Stimulated activated CD8-positive, alpha-beta memory T cell treated with anti-CD3 and anti-CD28 coated beads, Interleukin-4, amount 100 ng/mL, for 1 hour (primary cell): ENCODE data around the gene CD79B.

Experiments used
- DNase-seq, 2 donors: peaks; one replicate each; pipeline ENCODE4 v3.0.0-alpha.2; 2020; ENCODE audit warnings: low read depth in 2 of 2, low spot score in 1 of 2

Gene CD79B

DNA sequence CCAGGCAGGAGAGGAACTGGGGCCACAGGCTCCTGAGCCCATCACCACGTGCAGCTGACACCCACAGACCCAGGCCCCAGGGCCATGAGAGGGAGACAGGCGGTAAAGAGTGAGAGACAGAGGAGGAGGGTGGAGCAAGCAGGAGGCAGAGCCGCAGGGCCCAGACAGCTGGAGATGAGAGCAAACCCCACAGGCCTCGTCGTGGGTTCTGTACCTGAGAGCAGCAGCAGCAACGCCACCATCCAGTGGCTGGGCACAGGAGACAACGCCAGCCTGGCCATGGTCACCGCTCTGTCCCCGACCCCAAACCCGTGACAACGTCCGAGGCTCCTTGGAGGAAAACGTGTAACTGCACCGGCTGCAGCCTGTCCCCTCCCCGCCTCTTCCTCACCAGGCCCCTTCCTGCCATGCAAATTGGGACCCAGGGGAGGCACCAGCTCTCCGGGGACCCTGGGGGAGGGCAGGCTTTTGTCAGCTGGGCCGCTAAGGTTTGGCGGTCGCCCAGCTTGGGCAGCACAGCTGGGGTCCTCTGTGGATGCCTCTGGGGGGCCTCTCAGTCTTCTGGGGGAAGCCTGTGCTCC, at the start of gene CD79B:
Gene CD79B (minus strand): TSS at position 351 of the 581 bp plus-strand sequence. CDS start 70 bp downstream, at position 281.
- DNase-seq: no peak

DNA sequence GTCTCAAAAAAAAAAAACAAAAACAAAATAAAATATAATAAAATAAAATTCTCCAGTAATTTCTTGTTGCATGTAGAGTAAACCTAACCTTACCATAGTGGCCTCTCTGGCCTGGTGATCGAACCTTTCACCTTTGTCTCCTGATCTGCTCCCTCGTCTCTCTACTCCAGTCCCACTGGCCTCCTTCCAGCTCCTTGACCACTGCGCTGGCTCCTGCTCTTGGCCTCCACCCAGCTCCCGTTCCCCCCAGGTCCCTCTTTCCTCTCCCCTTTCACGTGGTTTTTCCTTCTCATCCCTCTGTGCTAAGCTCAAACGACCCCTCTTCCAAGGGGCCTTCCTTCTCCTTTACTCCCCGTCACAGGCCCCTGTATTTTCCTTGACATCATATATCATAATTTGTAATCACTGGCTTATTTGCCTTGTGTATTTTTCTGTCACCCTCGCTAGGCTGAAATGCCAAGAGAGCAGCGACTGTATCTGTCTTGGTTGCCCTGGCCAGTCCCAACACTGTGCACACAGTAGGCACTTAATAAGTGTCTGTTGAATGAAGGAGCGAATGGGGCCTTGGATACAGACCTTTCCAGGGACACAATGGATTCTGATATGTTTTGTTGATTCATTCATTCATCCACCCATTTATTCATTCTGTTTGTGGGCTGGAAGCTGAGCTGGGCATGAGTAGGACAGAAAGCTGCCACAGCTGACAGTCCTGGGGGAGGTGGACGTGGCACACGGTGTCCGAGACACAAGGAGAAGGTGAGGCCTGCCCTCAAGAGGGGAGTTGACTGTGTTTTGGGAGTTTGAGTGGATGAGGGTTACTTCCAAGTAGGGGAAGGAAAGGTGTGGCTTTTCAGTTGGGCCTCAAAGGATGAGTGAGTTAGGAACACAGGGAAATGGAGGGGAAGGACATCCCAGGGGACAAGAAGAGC, 46.4 kb upstream of the CD79B start:
- DNase-seq: no peak

DNA sequence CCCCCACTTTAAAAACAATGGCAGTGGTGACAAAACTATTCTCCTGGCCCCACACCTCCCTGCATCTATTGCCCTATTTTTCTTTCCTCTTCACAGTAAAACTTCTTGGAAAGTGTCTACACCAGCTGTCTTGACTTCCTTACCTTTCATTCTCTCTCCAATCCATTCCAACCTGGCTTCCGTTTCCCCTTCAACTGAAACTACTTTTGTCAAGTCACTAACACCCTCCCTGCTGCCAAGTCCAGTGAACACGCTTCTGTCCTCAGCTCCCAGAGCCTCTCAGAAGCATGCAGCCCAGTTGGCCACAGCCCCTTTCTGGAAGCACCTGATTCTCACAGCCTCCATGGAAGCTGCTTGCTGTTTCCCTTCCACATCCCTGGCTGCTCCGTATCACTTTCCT, 44.6 kb upstream of the CD79B start:
- DNase-seq: no peak

DNA sequence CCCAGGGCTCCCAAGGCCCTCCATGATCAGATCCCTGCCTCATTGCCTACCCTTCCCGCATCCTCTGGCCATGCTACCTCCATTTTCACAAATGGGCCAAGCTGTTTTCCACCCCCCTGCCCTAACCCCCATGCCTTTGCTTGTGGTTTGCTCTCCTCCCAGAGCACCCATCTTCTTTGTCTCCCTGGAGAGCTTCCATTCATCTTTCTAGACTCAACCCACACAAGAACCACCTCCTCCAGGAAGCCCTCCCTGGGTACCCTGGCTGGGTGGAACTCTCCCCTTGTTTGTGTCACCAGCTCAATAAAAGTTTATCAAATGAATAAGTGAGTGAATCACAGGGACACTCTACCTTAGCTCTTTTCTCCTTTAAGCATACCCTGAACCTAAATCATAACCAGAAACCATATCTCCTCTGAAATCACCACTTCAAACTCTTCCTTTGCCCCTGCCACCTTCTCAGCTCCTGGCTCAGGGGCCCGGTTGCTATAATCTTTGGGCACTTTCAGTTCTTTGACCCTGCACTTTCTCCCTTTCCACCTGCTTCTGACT, 43.5 kb upstream of the CD79B start:
- no peak for DNase-seq

DNA sequence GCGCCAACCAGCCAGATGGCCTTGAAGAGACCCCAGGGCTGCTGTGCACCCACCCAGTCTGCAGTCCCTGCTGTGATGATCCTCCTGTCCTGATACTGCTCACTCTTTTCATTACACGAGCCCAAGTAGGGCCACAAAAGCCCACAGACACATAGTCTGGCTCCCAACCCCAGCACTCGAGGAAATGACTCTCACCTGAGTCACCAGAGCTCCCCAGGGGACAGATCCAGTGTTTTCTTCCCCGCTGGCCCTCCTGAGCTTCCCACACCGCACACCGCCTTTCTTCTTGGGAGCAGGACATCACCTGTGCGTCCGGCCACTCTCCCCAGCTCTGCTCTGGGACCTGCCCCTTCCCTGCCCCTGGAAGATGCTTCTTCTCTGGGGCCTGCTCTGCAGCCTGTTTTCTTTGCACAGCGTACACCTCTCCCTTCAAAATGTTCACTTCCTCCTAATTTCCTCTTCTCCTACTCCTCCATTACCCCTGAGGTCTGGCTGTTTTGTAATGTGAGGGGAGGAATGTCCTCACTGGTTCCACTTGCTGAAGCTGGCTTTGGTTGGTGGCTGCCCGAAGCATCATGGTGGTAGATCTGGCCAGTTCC, 42.6 kb upstream of the CD79B start:
- no peak for DNase-seq

DNA sequence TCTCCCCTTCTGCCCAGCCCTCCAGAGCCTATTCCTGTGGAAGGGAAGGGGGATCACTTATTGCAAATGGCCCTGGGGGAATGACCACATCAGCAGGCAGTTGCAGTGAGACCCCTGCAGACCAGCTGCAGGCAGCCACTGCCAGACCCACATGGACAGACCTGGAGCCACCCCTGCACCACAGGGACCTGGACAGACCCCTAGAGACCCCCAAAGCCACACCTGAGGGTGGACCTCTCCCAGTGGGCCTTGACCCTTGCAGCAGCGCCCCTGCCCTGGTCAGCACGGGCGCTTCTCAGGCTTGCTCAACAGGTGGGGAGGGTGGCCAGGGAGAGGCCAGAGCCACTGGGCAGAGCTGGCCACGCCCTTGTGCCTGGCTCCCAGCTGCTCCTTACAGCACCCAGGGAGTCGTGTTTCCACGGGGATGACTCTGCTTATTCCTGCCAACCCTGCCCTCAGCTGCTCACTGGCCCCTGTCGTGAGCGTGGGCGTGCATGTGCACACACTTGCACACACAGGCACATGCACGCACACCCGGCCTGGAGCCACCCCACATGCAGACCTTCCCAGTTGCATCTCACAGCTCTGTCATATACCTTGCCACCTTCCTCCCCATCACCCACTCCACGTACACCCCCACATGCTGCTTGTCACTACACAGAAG, 41.9 kb upstream of the CD79B start:
- DNase-seq: no peak

DNA sequence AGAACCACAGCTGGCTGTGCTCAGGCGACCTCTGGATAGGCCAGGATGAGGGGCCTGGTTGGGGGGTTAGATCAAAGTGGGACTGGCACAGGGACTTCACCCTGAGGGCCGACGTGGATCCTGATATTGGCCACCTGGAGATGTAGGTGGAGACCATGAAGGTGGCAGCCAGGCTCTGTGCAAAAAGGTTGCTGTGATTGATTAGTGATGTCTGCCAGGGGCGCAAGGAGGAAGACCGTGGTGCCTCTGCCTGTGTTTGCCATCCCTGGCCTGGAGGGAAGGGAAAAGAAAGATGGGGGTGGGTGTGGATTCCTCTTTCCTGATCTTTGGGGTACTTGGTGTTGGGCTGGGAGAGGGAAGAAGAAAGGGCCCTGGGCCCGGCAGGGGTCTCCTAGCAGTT, 41.1 kb upstream of the CD79B start:
- DNase-seq: no peak

DNA sequence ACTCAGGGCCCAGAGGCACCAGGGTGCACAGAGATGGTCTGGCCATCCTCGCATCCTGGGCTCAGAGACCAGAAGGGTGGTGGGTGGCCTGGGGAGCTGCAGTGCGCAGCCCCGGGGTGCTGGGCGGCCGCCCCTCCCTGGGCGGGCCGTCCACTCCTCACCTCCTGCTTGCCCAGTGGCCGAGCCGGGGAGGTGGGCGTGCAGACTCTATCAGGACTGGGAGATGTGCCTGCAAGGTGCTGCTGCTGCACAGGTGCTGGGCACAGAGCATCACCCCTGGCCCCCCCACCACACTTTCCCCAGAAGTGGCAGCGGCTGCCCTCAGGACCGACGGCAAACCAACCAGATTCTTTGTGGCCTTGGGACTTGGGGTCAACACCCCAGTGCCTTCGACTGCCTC, 40.7 kb upstream of the CD79B start, which contains the start of gene SCN4A:
Gene SCN4A (minus strand): TSS at position 123 of the 400 bp plus-strand sequence. CDS start 77 bp downstream, at position 46.
- DNase-seq: no peak

DNA sequence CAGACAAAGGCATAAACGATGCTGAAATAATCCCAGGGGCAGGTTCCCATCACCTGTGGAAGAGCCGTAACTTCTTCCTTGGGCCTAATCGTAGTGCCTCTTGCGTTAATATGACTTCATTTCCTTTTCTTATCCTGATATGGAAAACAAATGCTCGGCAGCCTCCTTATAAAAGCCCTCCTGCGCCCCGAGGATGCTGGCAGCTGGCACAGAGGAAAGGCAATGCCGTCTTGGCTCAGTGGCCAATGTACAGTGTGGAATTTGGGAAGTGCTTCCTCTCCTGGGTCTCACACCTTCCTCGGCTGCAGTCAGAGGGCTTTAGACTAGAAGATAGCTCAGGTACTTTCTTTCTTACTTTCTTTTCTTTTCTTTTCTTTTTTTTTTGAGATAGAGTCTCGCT, 37.1 kb upstream of the CD79B start:
- DNase-seq: no peak

DNA sequence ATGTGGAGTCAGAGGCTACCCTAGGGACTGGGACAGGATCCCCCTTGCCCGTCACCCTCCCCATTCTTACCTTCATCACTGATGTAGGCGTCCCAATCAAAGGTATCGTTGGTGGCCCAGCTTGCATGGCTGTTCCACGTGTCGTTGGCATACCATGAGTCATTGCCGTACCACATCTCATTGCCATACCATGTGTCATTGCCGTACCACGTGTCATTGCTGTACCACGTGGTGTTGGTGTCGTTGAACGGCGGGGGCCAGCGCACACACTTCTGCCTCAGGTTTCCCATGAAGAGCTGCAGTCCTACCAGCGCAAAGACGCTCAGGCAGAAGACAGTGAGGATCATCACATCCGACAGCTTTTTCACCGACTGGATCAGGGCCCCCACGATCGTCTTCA, 35.8 kb upstream of the CD79B start:
- DNase-seq: no peak

DNA sequence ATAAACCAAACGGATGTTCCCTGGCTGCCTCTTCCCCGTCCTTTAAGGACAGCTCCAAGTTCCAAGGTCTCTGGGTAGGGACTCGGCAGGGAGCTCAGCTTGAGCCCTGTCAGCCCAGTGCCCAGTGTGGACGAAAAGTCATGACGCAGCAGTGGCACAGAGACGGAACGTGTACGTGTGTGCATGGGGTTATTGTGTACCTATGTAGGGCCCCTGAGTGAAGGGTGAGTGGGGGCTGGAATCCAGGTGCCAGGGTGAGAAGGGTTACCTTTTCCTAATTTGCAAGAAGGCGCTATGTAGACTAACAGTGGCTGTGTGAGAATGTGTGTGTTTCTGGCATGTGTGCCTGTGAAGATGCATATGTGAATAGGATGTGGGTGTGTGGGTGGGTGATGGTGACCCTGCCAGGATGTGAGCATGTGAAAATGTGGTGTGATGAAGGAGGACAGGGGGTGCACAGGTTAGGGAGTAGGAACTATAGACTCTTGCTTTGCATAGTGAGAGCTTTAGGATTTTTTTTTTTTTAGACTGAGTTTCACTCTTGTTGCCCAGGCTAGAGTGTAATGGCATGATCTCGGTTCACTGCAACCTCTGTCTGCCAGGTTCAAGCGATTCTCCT, 34.6 kb upstream of the CD79B start:
- DNase-seq: no peak

DNA sequence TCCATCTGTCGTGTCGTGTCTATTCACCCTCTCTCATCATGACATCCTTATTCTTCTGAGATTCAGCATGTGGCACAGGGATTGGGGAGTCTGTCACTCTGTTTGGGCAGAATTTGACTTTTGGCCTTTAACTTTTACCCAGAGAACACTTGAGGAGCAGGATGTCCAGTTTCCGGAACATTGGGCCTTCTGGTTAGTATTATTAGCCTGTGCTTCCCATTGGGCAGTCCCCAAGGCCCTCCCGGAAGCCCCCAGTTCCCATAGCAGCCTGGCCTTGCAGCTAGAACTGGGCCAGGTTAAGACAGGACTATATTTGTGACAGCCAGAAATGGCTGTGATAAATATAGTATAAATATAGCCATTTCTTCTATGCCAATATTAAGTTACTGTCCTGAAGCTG, 31.0 kb upstream of the CD79B start:
- no peak for DNase-seq

DNA sequence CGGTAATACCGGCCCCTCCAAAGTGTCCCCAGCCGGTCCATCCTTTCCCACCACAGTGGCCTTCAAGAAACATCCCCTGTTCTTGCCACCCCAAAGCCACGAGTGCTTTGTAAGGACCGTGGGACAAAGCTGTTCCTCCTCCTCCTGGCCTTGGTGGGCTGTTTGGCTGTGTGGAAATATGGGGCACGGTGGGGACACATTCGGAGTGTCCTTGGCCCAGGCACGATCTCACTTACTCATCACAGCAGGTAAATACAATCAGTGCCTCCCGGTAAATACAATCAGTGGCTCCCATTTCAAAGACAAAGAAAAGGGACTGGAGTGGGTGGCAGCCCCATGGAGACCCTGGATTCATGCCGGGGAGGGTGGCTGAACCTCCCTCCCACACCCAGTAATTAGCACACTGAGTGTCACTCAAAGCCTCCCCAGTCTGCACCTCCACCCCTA, 30.2 kb upstream of the CD79B start:
- no peak for DNase-seq

DNA sequence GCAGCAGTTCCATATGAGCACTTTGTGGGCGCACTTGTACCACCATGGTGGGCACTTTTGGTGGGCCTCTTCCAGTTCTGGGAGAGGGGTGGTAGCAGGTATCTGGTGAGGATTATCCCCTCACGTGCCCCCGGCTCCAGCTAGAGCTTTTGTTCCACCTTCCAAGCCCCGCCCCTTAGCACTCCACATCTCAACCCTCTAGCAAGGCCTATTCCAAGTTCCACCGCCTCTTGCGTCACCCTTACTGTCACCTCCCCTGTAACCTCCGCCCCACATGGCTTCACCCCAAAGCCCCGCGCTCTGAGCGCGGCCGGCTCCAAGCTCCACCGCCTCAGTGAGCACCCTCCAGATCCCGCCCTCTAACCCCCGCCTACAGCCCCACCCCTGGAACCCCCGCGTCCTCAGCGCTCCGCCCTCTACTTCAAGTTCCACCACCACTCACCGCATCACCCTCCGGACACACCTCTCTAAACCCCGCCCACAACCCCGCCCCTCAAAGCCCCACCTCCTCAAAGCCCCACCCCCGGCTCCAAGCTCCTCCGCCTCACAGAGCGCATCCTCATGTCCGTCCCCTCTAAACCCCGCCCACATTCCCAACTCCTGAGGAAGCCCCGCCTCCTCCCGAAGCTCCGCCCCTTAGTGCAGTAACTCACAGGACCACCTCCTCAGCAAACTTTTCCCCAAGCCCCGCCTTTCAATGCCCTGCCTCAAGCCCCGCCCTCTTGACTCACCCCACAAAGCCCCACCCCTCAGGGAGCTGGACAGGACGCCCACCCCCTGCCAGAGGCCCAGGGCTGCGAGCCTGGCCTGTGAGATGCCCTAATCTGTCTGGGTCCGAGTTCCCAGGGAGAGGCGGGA, 29.5 kb upstream of the CD79B start:
- DNase-seq: no peak

DNA sequence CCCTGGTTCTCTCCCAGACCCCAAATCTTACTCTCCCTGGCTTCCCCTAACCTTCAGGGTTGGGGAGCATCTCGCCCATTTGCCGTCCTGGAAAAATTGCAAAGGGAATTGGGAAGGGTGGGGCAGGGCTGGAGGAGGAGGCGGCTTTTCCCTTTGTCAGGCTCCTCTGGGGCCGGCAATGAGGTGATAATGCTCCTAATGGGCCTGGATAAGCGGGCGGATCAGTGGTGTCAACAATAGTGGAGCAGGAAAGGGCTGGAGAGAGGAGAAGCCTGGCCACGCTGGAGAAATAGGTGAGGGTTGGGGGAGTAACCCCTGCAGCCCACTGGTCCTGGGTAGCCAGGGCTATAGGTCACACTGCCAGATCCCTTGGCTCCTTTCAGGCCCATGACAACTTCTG, 28.3 kb upstream of the CD79B start:
- no peak for DNase-seq

DNA sequence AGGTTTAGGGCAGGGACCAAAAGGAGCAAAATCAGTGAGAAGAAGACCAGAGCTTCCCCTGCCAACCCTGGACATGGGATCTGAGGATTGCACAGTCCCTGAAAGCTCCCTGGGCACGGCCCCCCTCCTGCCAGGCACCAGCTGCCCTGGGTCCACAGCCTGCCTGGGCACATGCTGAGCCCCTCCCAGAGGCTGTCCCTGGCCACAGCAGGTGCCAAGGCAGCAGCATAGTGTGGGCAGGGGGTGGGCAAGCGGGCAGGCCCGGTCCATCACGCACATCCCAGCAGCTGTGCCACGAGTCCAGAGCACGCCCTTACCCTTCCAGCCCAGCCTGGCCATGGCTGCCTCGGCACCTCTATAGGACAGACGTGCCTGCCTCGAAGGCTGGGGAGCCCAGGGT, 27.9 kb upstream of the CD79B start:
- DNase-seq: no peak

DNA sequence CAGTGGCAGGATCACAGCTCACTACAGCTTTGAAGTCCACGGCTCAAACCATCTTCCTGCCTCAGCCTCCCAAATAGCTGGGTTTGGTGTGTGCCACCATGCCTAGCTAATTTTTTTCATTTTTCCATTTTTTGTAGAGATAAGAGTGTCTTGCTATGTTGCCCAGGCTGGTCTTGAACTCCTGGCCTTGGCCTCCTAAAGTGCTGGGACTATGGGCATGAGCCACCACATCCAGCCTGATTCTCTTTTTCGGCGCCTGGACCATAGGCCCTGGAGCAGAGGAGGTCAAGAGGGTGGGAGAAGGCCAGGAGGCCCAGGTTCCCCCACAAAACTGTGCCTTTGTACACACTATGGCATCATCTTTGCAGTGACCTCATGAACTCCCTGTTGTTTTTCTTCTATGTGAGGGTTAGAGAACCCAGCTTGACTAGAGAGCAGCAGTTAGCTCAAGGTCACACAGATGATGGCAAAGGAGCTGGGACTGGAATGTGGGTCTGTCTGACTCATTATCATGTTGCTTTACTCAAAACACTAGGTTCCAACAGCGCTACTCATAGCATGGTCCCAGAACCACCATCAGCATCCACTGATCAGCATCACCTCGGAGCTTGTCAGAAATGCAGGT, 24.3 kb upstream of the CD79B start:
- no peak for DNase-seq

DNA sequence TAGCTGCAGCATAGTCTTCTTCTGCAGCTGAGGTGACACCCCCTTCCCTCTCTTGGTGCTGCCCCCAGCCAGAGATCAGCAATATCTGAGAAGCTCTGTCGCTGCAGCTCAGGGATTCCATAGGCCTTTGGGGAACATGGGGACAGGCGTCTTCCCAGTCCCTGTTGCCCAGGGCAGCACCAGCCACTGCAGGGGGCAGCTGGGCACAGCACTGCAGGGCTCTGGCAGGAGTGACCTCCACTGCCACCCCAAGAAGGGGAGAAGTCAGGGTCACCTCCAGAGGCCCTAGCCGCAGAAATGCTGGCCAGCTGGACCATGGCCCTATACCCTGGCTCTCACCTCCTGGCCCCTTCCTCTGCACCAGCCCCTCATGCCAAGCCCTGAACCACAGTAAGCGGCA, 23.7 kb upstream of the CD79B start:
- no peak for DNase-seq

DNA sequence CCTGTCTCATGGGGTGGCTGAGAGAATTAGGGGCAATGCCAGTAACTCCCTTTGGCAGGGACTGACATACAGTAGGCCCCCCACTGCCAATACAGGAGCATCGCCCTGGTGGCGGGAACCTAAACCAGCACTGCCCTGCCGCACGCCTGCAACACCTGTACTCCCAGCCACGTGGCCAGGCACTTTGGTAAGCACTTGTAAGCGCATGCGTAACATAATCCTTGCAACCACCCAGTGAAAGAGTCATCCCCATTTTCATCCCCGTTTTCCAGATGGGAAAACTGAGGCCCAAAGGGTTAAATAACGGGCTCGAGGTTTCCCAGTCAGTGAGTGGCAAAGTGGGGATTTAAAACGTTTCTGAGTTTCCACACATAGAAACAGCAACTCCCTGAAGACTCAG, 23.1 kb upstream of the CD79B start:
- DNase-seq: no peak
